Dendritic cell treated with granulocyte-macrophage colony-stimulating factor and Interleukin-4, amounts not matched to agents 40 ng/mL and 50 ng/mL, for 4 days (primary cell): ENCODE measurements around the gene EFHD2.

Experiments used
- H3K27ac Mint-ChIP-seq: one replicate; pipeline ENCODE4 v1.8.0; 2022; ENCODE audit warnings: mild to moderate bottlenecking, mixed read lengths
- H3K27me3 Mint-ChIP-seq: one replicate; pipeline ENCODE4 v1.8.0; 2022; ENCODE audit warnings: mild to moderate bottlenecking, mixed read lengths
- H3K36me3 Mint-ChIP-seq: one replicate; pipeline ENCODE4 v1.8.0; 2022; ENCODE audit warnings: low read depth, mixed read lengths
- H3K4me1 Mint-ChIP-seq: one replicate; pipeline ENCODE4 v1.8.0; 2022; ENCODE audit warnings: low read depth, mixed read lengths
- H3K4me3 Mint-ChIP-seq: one replicate; pipeline ENCODE4 v1.8.0; 2022; ENCODE audit warnings: mild to moderate bottlenecking, moderate library complexity, mixed read lengths
- H3K9me3 Mint-ChIP-seq: one replicate; pipeline ENCODE4 v1.8.0; 2022; ENCODE audit warnings: mixed read lengths
- intact Hi-C: fragments of 100-400 bp; cut with micrococcal nuclease; formaldehyde crosslinking; loops from one replicate; pipeline ENCODE4 v1.15.0; 2022

EFHD2 gene

GRCh38 chr1:15439325-15439724 is 29.6 kb downstream of the EFHD2 start:
- H3K9me3 Mint-ChIP-seq, result no peaks in the 10 kb centered on the region
- H3K4me1 Mint-ChIP-seq, result peaks cover 11% of the 10 kb centered on the region
- H3K27ac Mint-ChIP-seq, result no peak overlapping the region
- intact Hi-C loops, result no loop called here
- H3K4me3 Mint-ChIP-seq, result no peak overlapping the region
- peaks cover 34% of the 10 kb centered on the region for H3K27me3 Mint-ChIP-seq
- H3K36me3 Mint-ChIP-seq, result no peaks in the 10 kb centered on the region

- Mint-ChIP-seq H3K9me3 (no peaks in the 10 kb centered on the region), H3K4me1 (peaks cover 1% of the 10 kb centered on the region), H3K36me3 (no peaks in the 10 kb centered on the region), H3K27me3 (peaks cover 45% of the 10 kb centered on the region), H3K4me3 (no peak overlapping the region), H3K27ac (no peak overlapping the region)
- intact Hi-C loops, result no loop called here
Measured at GRCh38 chr1:15440357-15440756, 30.7 kb downstream of the EFHD2 start.

DNA sequence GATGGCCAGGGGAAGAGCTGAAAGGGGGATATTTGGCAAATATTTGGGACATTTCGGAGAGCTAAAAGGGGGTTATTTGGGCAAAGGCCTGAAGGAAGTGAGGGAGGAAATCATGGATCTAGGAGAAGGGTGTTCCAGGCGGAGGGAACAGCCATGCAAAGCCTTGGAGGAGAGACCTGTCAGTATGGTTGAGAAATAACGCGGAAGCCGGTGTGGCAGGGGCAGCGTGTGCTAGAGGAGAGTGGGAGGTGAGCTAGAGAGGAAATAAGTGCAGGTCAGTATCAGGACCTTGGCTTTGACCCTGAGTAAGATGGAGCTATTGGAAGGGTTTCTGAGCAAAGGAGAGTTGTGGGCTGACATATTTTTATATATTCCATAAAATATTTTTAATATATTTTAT is 31.6 kb downstream of the EFHD2 start:
- Mint-ChIP-seq H3K9me3 (no peaks in the 10 kb centered on the region), H3K4me1 (peaks cover 7% of the 10 kb centered on the region), H3K36me3 (no peaks in the 10 kb centered on the region), H3K27me3 (peaks cover 54% of the 10 kb centered on the region), H3K27ac (no peak overlapping the region), H3K4me3 (no peak overlapping the region)
- intact Hi-C loops, result no loop called here

- Mint-ChIP-seq H3K9me3 (no peaks in the 10 kb centered on the region), H3K36me3 (no peaks in the 10 kb centered on the region), H3K4me1 (peaks cover 7% of the 10 kb centered on the region), H3K4me3 (no peak overlapping the region), H3K27ac (no peak overlapping the region), H3K27me3 (peaks cover 57% of the 10 kb centered on the region)
- intact Hi-C loops, result no loop called here
Measured at GRCh38 chr1:15442119-15442518, 32.4 kb downstream of the EFHD2 start.

- Mint-ChIP-seq H3K9me3 (no peaks in the 10 kb centered on the region), H3K27ac (no peak overlapping the region), H3K36me3 (no peaks in the 10 kb centered on the region), H3K4me3 (no peak overlapping the region), H3K27me3 (peaks cover 62% of the 10 kb centered on the region), H3K4me1 (peaks cover 7% of the 10 kb centered on the region)
- intact Hi-C loops, result no loop called here
Measured at GRCh38 chr1:15442759-15443158, 33.1 kb downstream of the EFHD2 start.

- intact Hi-C loops, result no loop called here
- H3K9me3 Mint-ChIP-seq, result no peaks in the 10 kb centered on the region
- no peaks in the 10 kb centered on the region for H3K36me3 Mint-ChIP-seq
Measured at GRCh38 chr1:15443281-15443680, 33.6 kb downstream of the EFHD2 start.

DNA sequence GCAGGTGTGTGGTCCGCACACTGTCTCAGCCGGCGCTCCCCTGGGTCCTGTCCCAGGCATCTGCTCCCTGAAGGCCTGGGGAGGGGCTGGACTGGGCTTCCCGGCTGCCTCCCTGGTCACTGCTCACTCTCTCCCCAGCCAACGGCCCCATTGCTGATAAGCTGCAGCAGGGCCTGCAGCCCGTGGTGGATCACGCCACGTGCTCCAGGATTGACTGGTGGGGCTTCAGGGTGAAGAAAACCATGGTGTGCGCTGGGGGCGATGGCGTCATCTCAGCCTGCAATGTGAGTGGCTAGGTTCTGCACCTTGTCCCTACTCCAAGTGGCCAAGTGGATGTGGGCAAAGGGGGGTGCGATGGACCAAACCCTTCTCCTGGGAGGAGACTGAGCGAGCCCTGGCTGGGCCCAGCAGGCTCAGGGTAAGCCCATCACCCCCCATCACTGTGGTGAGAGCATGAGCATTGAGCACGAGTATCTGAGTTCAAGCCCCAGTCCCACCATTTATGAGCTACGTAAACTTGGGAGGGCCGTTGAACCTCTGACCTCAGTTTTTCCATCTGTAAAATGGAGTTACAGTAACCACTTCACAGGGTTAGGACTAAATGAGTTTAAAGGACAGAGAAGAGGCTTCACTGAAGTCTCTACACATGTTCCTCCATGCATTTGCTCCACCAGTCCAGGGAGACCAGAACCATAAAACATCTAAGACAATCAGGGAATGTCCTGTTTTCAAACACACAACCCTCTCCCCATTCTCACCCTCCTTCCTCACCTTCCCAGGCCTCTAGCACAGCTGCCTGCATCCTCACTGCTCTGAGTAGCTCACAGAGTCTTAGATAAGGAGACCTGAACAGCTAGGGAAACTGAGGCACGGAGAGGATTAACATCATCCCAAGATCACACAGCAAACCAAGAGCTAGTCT is 35.0 kb downstream of the EFHD2 start:
- Mint-ChIP-seq H3K27me3 (peaks cover 61% of the 10 kb centered on the region), H3K36me3 (no peaks in the 10 kb centered on the region), H3K27ac (no peak overlapping the region), H3K9me3 (no peaks in the 10 kb centered on the region), H3K4me3 (no peak overlapping the region), H3K4me1 (peaks cover 12% of the 10 kb centered on the region)
- intact Hi-C loops, result no loop called here

More at GRCh38 chr1:15443281-15443680, 33.6 kb downstream of the EFHD2 start:
- no peak overlapping the region for H3K4me3 Mint-ChIP-seq
- H3K27me3 Mint-ChIP-seq, result peaks cover 62% of the 10 kb centered on the region
- H3K27ac Mint-ChIP-seq, result no peak overlapping the region
- peaks cover 7% of the 10 kb centered on the region for H3K4me1 Mint-ChIP-seq

GRCh38 chr1:15445390-15446122 is 35.9 kb downstream of the EFHD2 start:
- no peak overlapping the region for H3K4me3 Mint-ChIP-seq
- peaks cover 55% of the 10 kb centered on the region for H3K27me3 Mint-ChIP-seq
- H3K36me3 Mint-ChIP-seq, result no peaks in the 10 kb centered on the region
- H3K4me1 Mint-ChIP-seq, result peaks cover 13% of the 10 kb centered on the region
- no peak overlapping the region for H3K27ac Mint-ChIP-seq
- intact Hi-C loops, result no loop called here
- no peaks in the 10 kb centered on the region for H3K9me3 Mint-ChIP-seq

- Mint-ChIP-seq H3K36me3 (no peaks in the 10 kb centered on the region), H3K9me3 (no peaks in the 10 kb centered on the region), H3K4me3 (no peak overlapping the region), H3K27me3 (peaks cover 56% of the 10 kb centered on the region), H3K27ac (no peak overlapping the region), H3K4me1 (peaks cover 13% of the 10 kb centered on the region)
- intact Hi-C loops, result no loop called here
Measured at GRCh38 chr1:15446212-15446611, 36.5 kb downstream of the EFHD2 start.

GRCh38 chr1:15448877-15449462 is 39.3 kb downstream of the EFHD2 start:
- H3K27me3 Mint-ChIP-seq, result peaks cover 46% of the 10 kb centered on the region
- no peaks in the 10 kb centered on the region for H3K9me3 Mint-ChIP-seq
- peaks cover 13% of the 10 kb centered on the region for H3K4me1 Mint-ChIP-seq
- H3K36me3 Mint-ChIP-seq, result no peaks in the 10 kb centered on the region
- intact Hi-C loops, result no loop called here
- H3K4me3 Mint-ChIP-seq, result no peak overlapping the region
- H3K27ac Mint-ChIP-seq, result no peak overlapping the region

GRCh38 chr1:15449567-15449966 is 39.9 kb downstream of the EFHD2 start:
- peaks cover 41% of the 10 kb centered on the region for H3K27me3 Mint-ChIP-seq

DNA sequence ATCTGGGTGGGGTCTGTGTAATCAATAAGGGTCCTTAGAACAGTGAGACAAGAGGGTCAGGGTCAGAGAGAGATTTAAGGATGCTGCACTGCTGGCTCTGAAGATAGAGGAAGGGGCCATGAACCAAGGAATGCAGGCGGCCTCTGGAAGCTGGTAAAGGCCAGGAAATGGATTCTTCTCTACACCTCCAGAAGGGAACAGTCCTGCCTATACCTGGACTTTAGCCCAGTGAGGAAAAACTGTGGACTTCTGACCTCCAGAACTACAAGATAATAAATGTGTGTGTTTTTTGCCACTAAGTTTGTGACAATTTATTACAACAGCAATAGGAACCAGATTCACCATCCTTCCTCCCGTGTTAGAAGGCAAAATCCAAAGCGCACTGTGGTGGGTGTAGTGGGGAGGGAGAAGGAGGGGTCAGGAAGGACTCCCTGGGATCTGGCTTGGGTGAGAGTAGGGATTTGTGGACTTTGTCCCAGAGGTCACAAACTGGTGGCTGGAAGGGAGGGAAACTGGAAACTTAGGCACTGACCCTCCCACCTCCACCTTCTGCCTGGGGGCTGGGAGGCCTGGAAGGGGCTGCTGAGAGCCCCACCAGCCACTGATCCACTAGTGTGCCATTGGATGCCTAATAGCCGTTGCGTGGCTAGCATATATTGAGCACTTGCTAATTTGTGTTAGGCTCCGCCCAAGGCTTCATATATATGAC is 41.5 kb downstream of the EFHD2 start:
- intact Hi-C loops, result no loop called here

More at GRCh38 chr1:15449567-15449966, 39.9 kb downstream of the EFHD2 start:
- Mint-ChIP-seq H3K9me3 (no peaks in the 10 kb centered on the region), H3K4me3 (no peak overlapping the region), H3K27ac (no peak overlapping the region), H3K36me3 (no peaks in the 10 kb centered on the region), H3K4me1 (peaks cover 13% of the 10 kb centered on the region)
- intact Hi-C loops, result no loop called here

GRCh38 chr1:15452216-15452615 is 42.5 kb downstream of the EFHD2 start:
- Mint-ChIP-seq H3K9me3 (no peaks in the 10 kb centered on the region), H3K4me1 (peaks cover 16% of the 10 kb centered on the region), H3K4me3 (no peak overlapping the region), H3K36me3 (no peaks in the 10 kb centered on the region), H3K27ac (no peak overlapping the region), H3K27me3 (peaks cover 15% of the 10 kb centered on the region)
- intact Hi-C loops, result no loop called here

More for the DNA sequence above, 41.5 kb downstream of the EFHD2 start:
- Mint-ChIP-seq H3K9me3 (no peaks in the 10 kb centered on the region), H3K4me3 (no peak overlapping the region), H3K36me3 (no peaks in the 10 kb centered on the region), H3K27me3 (peaks cover 25% of the 10 kb centered on the region), H3K27ac (no peak overlapping the region), H3K4me1 (peaks cover 16% of the 10 kb centered on the region)
